OCI-LY3 (cell line): ENCODE data around the gene CLEC10A.

Source experiments
- EZH2phosphoT487 ChIP-seq: fragments of 200-600 bp; shearing (Covaris generic); IDR thresholded peaks from 2 replicates; pipeline ENCODE4 v1.6.1; 2018; ENCODE audit warnings: antibody characterized with exemption, mixed run types, low read depth
- TF ChIP-seq, protein P1 (sequence below): fragments of 200-600, 300-600 bp; sonication (generic); IDR thresholded peaks from 2 replicates; pipeline ENCODE4 v1.5.1; 2014; ENCODE audit warnings: antibody characterized with exemption, low read length, low read depth

DNA sequence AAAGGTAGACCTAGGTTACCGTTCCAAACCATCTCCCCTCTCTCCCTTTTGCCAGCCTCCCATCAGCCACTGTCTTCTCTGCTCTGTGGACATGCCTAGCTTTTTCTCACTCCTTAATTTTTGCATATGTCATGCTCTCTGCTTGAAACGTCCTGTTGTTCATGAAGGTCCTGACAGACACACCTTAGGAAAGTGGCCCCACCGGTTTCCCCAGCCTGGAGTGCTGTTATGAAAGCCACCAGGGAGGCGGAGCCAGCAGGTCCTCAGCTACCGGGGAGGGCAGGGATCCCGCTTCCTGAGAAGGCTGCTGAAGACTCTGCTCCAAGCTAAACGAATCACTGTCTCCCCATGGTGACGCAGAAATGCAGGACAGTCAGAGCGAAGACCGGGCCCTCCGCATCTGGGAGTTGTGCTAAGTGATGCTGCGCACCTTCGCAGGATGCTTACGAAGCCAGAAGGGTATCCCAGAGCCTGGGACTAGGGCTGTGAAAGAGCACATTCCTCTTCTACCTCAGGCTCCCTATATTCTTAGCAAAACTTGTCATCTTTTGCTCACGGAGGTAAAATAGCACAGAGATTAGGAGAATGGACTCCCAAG lies 33.8 kb downstream of the CLEC10A start:
- TF ChIP-seq EZH2phosphoT487: no peak
- TF ChIP-seq, protein P1, sequence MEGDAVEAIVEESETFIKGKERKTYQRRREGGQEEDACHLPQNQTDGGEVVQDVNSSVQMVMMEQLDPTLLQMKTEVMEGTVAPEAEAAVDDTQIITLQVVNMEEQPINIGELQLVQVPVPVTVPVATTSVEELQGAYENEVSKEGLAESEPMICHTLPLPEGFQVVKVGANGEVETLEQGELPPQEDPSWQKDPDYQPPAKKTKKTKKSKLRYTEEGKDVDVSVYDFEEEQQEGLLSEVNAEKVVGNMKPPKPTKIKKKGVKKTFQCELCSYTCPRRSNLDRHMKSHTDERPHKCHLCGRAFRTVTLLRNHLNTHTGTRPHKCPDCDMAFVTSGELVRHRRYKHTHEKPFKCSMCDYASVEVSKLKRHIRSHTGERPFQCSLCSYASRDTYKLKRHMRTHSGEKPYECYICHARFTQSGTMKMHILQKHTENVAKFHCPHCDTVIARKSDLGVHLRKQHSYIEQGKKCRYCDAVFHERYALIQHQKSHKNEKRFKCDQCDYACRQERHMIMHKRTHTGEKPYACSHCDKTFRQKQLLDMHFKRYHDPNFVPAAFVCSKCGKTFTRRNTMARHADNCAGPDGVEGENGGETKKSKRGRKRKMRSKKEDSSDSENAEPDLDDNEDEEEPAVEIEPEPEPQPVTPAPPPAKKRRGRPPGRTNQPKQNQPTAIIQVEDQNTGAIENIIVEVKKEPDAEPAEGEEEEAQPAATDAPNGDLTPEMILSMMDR: no peak
